GM18526 (cell line): ENCODE measurements around the gene EFCAB9.

Experiments used
- POLR2A ChIP-seq: IDR thresholded peaks from 3 replicates; pipeline ENCODE4 v1.6.1; 2011; ENCODE audit not compliant: insufficient read length; ENCODE audit errors: extremely low read depth

EFCAB9 gene

DNA sequence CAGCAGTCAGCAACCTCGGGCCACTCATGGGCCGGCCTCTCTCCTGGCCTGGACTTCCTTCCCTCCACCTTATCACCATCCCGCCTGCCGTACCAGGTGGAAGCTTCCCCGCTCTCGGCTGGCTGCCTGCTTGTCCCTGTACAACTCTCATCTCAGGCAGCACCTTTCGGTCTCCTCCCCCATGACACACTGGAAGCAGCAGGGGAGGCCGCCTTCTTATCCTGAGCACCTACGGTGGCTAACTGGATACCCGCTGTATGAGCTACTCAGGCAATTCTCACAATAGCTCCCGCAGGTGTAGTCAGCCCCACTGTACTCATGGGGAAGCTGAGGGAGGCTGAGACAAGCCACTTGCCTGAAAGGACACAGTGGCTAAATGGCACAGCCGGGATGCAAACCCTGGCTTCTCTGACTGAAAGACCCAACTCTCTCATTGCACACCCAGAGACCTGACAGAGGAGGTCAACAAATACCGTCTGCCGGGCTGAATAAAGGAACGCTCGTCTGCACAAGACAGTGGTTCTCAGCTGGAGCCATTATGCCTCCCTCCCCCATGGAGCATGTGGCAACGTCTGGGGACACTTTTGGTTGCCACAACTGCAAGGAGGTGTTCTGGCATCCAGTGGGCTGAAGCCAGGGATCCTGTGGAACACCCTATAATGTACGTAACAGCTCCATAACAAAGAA, 15.5 kb upstream of the EFCAB9 start:
- TF ChIP-seq POLR2A, result no peak

GRCh38 chr5:172178991-172179989, 14.7 kb upstream of the EFCAB9 start:
- TF ChIP-seq POLR2A, result peak; percentile 37

- no peak for TF ChIP-seq POLR2A
Observed at GRCh38 chr5:172180936-172181335, 13.0 kb upstream of the EFCAB9 start.

GRCh38 chr5:172182291-172182690, 11.7 kb upstream of the EFCAB9 start:
- TF ChIP-seq POLR2A, result no peak

- TF ChIP-seq POLR2A, result no peak
Observed at GRCh38 chr5:172183881-172184280, 10.1 kb upstream of the EFCAB9 start.

- TF ChIP-seq POLR2A, result no peak
Observed at GRCh38 chr5:172185096-172185461, 8.9 kb upstream of the EFCAB9 start.

DNA sequence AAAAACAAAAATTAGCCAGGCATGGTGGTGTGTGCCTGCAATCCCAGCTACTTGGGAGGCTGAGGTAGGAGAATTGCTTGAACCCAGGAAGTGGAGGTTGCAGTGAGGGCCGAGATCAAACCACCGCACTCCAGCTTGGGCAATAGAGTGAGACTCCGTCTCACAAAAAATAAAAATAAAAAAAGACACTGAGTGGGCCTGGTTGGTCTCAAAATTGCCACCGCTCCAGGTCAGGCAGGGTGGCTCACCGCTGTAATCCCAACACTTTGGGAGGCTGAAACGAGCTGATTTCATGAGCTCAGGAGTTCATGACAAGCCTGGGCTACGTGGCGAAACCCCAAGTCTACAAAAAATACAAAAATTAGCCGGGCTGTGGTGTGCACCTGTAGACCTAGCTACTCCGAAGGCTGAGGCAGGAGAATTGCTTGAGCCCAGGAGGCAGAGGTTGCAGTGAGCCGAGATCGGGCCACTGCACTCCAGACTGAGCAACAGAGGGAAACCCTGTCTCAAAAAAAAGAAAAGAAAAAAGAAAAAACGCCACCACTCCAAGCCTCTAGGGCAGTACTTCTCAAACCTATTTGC, 7.8 kb upstream of the EFCAB9 start:
- no peak for TF ChIP-seq POLR2A

GRCh38 chr5:172187118-172188032, 6.6 kb upstream of the EFCAB9 start:
- TF ChIP-seq POLR2A, result peak; percentile 21

- TF ChIP-seq POLR2A, result no peak
Observed at GRCh38 chr5:172188033-172188892, 5.7 kb upstream of the EFCAB9 start, which contains the start of gene STK10. Gene STK10 (minus strand): TSS chr5:172188224. CDS start chr5:172188042, 182 bp downstream.

DNA sequence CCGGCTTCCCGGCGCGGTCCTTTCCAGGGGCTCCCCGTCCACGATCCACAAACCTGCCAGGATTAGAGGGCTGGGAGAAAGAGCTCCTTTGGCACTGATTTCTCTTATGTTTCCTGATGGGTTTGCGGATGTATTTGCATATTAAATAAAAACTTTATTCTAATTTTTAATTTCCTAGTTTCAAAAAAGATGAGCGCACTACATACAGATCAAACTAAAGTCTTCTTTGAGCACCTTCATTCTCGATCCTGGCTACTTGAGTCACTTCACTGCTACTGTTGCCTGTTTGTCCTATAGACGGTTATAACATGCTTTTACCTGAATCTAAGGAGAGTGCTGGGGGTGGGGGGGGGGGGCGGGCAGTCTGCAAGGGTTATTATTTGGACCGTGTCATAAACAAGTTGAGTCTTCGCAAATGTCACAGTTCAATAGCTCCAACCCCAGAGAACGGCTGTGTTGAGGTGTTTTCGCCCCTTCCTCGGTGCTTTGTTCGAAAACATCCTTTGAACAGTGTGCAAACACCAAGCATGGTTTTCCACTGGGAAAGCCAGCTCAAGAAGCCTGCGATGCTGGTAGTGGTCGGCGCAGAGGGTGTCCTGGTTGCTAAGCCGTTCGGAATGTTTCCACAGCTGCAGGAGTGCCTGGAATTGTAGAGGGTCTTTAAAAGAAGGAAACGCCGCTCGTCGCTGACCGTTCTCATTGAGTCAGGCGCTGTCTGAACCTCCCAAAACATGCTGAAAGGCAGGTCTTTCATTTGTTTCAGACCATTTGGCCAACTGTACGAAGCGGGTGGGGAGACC, 4.9 kb upstream of the EFCAB9 start:
- TF ChIP-seq POLR2A, result no peak

DNA sequence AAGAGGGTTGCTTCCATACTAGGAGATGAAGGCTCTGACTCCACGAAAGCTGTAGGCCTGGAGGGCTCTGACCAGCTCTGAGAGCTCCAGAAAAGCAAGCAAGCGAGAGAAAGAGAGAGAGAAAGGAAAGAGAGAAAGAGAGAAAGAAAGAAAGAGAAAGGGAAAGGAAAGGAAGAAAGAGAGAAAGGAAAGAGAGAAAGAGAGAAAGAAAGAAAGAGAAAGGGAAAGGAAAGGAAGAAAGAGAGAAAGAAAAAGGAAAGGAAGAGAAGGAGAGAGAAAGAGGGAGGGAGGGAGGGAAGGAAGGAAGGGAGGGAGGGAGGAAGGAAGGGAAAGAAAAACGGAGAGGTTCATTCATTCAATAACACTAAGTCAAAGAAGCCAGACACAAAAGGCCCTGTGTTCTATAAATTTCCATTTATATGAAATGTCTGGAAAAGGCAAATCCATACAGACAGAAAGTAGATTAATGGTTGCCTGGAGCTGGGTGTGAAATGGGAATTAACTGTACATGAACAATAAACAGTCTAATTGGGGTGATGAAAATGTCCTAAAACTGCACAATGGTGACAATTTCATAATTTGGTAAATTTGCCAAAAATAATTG, 4.2 kb upstream of the EFCAB9 start:
- TF ChIP-seq POLR2A, result no peak

GRCh38 chr5:172194985-172195774, 1.2 kb downstream of the EFCAB9 start:
- no peak for TF ChIP-seq POLR2A
